Osteoblast (primary cell): ENCODE data around the gene ING3. TPM values are rescaled to one million over a fixed set of nuclear protein-coding genes. Genes with fewer than 3 reads are reported as not detected.

Experiments
- DNase-seq: peaks from one replicate; pipeline ENCODE4 v3.0.0; 2011; ENCODE audit warnings: low spot score, mixed read lengths; ENCODE audit not compliant: insufficient read length; ENCODE audit errors: missing footprints
- H2AFZ ChIP-seq: 2 replicates; pipeline ENCODE4 v1.6.0; 2011; ENCODE audit warnings: mild to moderate bottlenecking, low read length
- H3K27ac ChIP-seq: 2 replicates; pipeline ENCODE4 v1.5.1; 2011; ENCODE audit warnings: mild to moderate bottlenecking, low read depth, low read length, moderate library complexity
- H3K27me3 ChIP-seq: 2 replicates; pipeline ENCODE4 v1.6.0; 2012; ENCODE audit warnings: mild to moderate bottlenecking, control low read depth, inconsistent platforms, low read length, moderate library complexity; ENCODE audit not compliant: insufficient read depth
- H3K36me3 ChIP-seq: 2 replicates; pipeline ENCODE4 v1.5.1; 2011; ENCODE audit warnings: mild to moderate bottlenecking, low read length, control low read depth, moderate library complexity; ENCODE audit not compliant: insufficient read depth
- H3K4me1 ChIP-seq: 2 replicates; pipeline ENCODE4 v1.5.1; 2011; ENCODE audit warnings: mild to moderate bottlenecking, low read length, control low read depth, moderate library complexity; ENCODE audit not compliant: insufficient read depth
- H3K4me2 ChIP-seq: 2 replicates; pipeline ENCODE4 v1.6.0; 2011; ENCODE audit warnings: mild to moderate bottlenecking, low read length; ENCODE audit not compliant: insufficient read depth
- H3K4me3 ChIP-seq: fragments of 200-600 bp; sonication (generic); 3 replicates; pipeline ENCODE4 v1.5.1; 2012; ENCODE audit warnings: mild to moderate bottlenecking, low read length, inconsistent platforms; ENCODE audit not compliant: insufficient read depth
- H3K79me2 ChIP-seq: 2 replicates; pipeline ENCODE4 v1.6.0; 2012; ENCODE audit warnings: mild to moderate bottlenecking, low read length, control low read depth, inconsistent platforms; ENCODE audit not compliant: insufficient read depth
- H3K9me3 ChIP-seq: 2 replicates; pipeline ENCODE4 v1.5.1; 2011; ENCODE audit warnings: low read depth, low read length, control low read depth
- H4K20me1 ChIP-seq: 2 replicates; pipeline ENCODE4 v1.6.0; 2012; ENCODE audit warnings: mild to moderate bottlenecking, low read length, control low read depth; ENCODE audit not compliant: insufficient read depth
- CTCF ChIP-seq: IDR thresholded peaks from 2 replicates; pipeline ENCODE4 v1.5.1; 2011; ENCODE audit warnings: mild to moderate bottlenecking, low read depth, low read length, moderate library complexity; ENCODE audit errors: extremely low read depth
- total RNA-seq: library from RNA; depleted of rRNA; stranded (reverse); fragments of >200 nt; gene quantifications from 2 replicates; pipeline ENCODE4 v1.2.3, GENCODE V29; 2012

The ING3 gene
- total RNA-seq, 1 donor = 16.6 TPM

DNA sequence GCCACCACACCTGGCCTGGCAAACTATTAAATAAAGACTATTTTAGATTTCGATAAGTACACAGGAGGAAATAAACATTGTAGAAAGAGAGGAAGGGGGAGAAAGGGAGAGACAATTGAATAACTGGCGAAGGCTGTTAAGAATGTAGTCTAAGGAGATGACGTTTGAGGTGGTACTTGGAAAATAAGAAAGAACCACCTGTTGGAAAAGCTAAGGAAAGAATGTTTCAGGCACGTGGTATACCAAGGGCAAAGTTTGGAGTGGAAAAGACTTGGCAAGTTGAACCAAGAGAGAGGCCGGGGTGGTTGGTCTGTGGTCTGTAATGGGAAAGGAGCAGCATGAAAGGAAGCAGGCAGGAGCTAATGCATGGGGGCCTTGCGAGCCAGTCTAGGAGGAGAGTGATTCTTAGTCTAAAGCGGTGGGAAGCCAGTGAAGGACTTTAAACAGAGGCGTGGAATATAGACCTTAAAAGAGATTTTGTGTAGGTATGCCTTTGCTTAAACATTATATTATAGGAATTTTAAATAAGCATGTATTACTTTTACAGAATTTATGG, 9.4 kb downstream of the ING3 start:
- peaks cover 21% of the 10 kb centered on the region for H3K36me3 ChIP-seq
- H3K79me2 ChIP-seq = no peaks in the 10 kb centered on the region
- H3K27me3 ChIP-seq = no peaks in the 10 kb centered on the region
- H3K4me2 ChIP-seq = no peak overlapping the region
- H2AFZ ChIP-seq = no peak overlapping the region
- H3K27ac ChIP-seq = no peak overlapping the region
- H3K4me1 ChIP-seq = no peaks in the 10 kb centered on the region
- no peak for TF ChIP-seq CTCF
- no peak for DNase-seq
- no peak overlapping the region for H3K4me3 ChIP-seq
- no peaks in the 10 kb centered on the region for H3K9me3 ChIP-seq
- H4K20me1 ChIP-seq = peaks cover 3% of the 10 kb centered on the region

GRCh38 chr7:120960714-120961113, 10.1 kb downstream of the ING3 start:
- H3K79me2 ChIP-seq = no peaks in the 10 kb centered on the region

DNA sequence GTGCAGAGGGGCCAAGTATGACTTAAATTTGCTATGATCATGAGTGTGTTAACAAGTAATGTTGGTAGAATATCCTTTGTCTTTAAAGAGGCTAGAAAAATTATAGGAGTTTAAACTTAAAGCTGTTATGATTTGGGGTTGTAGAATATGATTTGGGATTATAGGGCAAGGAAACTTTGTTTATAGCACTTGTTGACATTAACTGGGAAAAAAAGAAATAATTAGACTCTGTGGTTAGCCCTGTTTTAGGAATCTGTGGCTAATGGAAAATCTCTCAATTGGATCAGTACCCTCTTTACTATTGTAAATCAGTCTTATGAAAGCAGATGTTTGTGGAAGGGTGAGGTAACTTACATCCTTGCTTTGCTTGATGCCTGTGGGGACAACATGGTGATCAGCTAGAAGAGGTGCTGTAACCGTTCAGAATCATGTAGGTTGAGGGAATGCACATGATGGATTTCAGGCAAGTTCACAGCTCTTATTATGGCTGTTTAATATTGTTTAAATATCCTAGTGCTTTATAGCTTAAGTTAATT, 11.1 kb downstream of the ING3 start:
- DNase-seq = no peak
- no peak overlapping the region for H2AFZ ChIP-seq
- H3K9me3 ChIP-seq = no peaks in the 10 kb centered on the region
- H3K4me1 ChIP-seq = no peaks in the 10 kb centered on the region
- H3K27me3 ChIP-seq = no peaks in the 10 kb centered on the region
- peaks cover 3% of the 10 kb centered on the region for H4K20me1 ChIP-seq
- H3K27ac ChIP-seq = no peak overlapping the region
- no peak overlapping the region for H3K4me2 ChIP-seq
- H3K4me3 ChIP-seq = no peak overlapping the region
- H3K36me3 ChIP-seq = peaks cover 10% of the 10 kb centered on the region
- no peaks in the 10 kb centered on the region for H3K79me2 ChIP-seq
- no peak for TF ChIP-seq CTCF

More at GRCh38 chr7:120960714-120961113, 10.1 kb downstream of the ING3 start:
- Histone ChIP-seq H3K27me3 (no peaks in the 10 kb centered on the region), H3K4me2 (no peak overlapping the region), H3K9me3 (no peaks in the 10 kb centered on the region), H2AFZ (no peak overlapping the region), H3K27ac (no peak overlapping the region), H3K36me3 (peaks cover 16% of the 10 kb centered on the region), H3K4me3 (no peak overlapping the region), H3K4me1 (no peaks in the 10 kb centered on the region), H4K20me1 (peaks cover 3% of the 10 kb centered on the region)
- no peak for DNase-seq
- no peak for TF ChIP-seq CTCF

GRCh38 chr7:120964088-120964487, 13.5 kb downstream of the ING3 start:
- Histone ChIP-seq H3K4me3 (no peak overlapping the region), H3K79me2 (no peaks in the 10 kb centered on the region), H3K4me2 (no peak overlapping the region), H3K27ac (no peak overlapping the region), H3K9me3 (no peaks in the 10 kb centered on the region), H2AFZ (no peak overlapping the region), H3K4me1 (no peaks in the 10 kb centered on the region), H4K20me1 (peaks cover 3% of the 10 kb centered on the region), H3K36me3 (peaks cover 27% of the 10 kb centered on the region), H3K27me3 (no peaks in the 10 kb centered on the region)
- no peak for TF ChIP-seq CTCF
- DNase-seq = no peak
